ENCODE data around the gene MUC4. TPM values are rescaled to one million over a fixed set of nuclear protein-coding genes. Genes with fewer than 3 reads are reported as not detected.

MUC4 gene
- total and polyA plus RNA-seq, 2 experiments from 2014 or later = 1.3 TPM

DNA sequence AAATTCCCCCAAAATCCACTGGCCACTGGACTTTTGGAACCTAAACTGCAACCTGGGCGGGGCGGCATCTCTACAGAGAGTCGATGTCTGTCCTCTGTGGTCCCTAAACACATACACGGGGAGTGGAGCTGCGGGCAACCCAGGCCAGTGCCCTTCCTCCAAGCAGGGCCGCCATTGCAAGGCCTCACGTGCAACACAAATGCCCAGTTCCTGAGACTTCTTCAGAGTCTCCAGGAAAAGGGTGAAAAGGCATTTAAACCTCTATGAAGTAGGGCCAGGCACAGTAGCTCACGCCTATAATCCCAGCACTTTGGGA lies 4.9 kb downstream of the MUC4 start:
- 0 out of 2 replicates have a peak, but pooled peaks cover 5% of the 10 kb centered on the region for H3F3A ChIP-seq (replicated peaks; ENCODE audit: low read depth)
- no peaks in the 10 kb centered on the region for H4K20me1 ChIP-seq (replicated peaks; ENCODE audit: insufficient read depth)
- H3K36me3 Mint-ChIP-seq (ENCODE audit: low read depth) = peaks cover 2% of the 10 kb centered on the region; the same call in 2 of the 3 replicates
- H3K4me3 ChIP-seq = no peak overlapping the region
- no peak overlapping the region for H3K27ac Mint-ChIP-seq
- H3K27me3 Mint-ChIP-seq (ENCODE audit: insufficient read depth, low read depth, poor library complexity) = peaks cover 28% of the 10 kb centered on the region
- no peak for DNase-seq (ENCODE audit: low spot score)
- H3K4me1 ChIP-seq (ENCODE audit: insufficient read depth) = peaks cover 44% of the 10 kb centered on the region
- TF ChIP-seq ZNF114 (CRISPR knock-in tag; IDR thresholded peaks at IDR 0.05) = no peak
- TF ChIP-seq, protein P1, sequence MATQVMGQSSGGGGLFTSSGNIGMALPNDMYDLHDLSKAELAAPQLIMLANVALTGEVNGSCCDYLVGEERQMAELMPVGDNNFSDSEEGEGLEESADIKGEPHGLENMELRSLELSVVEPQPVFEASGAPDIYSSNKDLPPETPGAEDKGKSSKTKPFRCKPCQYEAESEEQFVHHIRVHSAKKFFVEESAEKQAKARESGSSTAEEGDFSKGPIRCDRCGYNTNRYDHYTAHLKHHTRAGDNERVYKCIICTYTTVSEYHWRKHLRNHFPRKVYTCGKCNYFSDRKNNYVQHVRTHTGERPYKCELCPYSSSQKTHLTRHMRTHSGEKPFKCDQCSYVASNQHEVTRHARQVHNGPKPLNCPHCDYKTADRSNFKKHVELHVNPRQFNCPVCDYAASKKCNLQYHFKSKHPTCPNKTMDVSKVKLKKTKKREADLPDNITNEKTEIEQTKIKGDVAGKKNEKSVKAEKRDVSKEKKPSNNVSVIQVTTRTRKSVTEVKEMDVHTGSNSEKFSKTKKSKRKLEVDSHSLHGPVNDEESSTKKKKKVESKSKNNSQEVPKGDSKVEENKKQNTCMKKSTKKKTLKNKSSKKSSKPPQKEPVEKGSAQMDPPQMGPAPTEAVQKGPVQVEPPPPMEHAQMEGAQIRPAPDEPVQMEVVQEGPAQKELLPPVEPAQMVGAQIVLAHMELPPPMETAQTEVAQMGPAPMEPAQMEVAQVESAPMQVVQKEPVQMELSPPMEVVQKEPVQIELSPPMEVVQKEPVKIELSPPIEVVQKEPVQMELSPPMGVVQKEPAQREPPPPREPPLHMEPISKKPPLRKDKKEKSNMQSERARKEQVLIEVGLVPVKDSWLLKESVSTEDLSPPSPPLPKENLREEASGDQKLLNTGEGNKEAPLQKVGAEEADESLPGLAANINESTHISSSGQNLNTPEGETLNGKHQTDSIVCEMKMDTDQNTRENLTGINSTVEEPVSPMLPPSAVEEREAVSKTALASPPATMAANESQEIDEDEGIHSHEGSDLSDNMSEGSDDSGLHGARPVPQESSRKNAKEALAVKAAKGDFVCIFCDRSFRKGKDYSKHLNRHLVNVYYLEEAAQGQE (IDR thresholded peaks at IDR 0.05; ENCODE audit: unreplicated experiment) = no peak
- TF ChIP-seq ZNF331 (CRISPR knock-in tag; IDR thresholded peaks at IDR 0.05; ENCODE audit: low read depth) = no peak; the same call in 1 of the 2 replicates
- TF ChIP-seq, protein P2, sequence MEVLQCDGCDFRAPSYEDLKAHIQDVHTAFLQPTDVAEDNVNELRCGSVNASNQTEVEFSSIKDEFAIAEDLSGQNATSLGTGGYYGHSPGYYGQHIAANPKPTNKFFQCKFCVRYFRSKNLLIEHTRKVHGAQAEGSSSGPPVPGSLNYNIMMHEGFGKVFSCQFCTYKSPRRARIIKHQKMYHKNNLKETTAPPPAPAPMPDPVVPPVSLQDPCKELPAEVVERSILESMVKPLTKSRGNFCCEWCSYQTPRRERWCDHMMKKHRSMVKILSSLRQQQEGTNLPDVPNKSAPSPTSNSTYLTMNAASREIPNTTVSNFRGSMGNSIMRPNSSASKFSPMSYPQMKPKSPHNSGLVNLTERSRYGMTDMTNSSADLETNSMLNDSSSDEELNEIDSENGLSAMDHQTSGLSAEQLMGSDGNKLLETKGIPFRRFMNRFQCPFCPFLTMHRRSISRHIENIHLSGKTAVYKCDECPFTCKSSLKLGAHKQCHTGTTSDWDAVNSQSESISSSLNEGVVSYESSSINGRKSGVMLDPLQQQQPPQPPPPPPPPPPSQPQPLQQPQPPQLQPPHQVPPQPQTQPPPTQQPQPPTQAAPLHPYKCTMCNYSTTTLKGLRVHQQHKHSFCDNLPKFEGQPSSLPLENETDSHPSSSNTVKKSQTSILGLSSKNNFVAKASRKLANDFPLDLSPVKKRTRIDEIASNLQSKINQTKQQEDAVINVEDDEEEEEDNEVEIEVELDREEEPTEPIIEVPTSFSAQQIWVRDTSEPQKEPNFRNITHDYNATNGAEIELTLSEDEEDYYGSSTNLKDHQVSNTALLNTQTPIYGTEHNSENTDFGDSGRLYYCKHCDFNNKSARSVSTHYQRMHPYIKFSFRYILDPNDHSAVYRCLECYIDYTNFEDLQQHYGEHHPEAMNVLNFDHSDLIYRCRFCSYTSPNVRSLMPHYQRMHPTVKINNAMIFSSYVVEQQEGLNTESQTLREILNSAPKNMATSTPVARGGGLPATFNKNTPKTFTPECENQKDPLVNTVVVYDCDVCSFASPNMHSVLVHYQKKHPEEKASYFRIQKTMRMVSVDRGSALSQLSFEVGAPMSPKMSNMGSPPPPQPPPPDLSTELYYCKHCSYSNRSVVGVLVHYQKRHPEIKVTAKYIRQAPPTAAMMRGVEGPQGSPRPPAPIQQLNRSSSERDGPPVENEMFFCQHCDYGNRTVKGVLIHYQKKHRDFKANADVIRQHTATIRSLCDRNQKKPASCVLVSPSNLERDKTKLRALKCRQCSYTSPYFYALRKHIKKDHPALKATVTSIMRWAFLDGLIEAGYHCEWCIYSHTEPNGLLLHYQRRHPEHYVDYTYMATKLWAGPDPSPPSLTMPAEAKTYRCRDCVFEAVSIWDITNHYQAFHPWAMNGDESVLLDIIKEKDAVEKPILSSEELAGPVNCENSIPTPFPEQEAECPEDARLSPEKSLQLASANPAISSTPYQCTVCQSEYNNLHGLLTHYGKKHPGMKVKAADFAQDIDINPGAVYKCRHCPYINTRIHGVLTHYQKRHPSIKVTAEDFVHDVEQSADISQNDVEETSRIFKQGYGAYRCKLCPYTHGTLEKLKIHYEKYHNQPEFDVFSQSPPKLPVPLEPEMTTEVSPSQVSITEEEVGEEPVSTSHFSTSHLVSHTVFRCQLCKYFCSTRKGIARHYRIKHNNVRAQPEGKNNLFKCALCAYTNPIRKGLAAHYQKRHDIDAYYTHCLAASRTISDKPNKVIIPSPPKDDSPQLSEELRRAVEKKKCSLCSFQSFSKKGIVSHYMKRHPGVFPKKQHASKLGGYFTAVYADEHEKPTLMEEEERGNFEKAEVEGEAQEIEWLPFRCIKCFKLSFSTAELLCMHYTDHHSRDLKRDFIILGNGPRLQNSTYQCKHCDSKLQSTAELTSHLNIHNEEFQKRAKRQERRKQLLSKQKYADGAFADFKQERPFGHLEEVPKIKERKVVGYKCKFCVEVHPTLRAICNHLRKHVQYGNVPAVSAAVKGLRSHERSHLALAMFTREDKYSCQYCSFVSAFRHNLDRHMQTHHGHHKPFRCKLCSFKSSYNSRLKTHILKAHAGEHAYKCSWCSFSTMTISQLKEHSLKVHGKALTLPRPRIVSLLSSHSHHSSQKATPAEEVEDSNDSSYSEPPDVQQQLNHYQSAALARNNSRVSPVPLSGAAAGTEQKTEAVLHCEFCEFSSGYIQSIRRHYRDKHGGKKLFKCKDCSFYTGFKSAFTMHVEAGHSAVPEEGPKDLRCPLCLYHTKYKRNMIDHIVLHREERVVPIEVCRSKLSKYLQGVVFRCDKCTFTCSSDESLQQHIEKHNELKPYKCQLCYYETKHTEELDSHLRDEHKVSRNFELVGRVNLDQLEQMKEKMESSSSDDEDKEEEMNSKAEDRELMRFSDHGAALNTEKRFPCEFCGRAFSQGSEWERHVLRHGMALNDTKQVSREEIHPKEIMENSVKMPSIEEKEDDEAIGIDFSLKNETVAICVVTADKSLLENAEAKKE (CRISPR knock-in tag; IDR thresholded peaks at IDR 0.05) = no peak
- no peak for TF ChIP-seq STAT1 (IDR thresholded peaks at IDR 0.05; ENCODE audit: unreplicated experiment)
- TF ChIP-seq EZH2 (IDR thresholded peaks at IDR 0.05; ENCODE audit: low read depth, unreplicated experiment) = no peak
- no peak for TF ChIP-seq EZH2phosphoT487 (IDR thresholded peaks at IDR 0.05; ENCODE audit: unreplicated experiment)
- TF ChIP-seq, protein P3, sequence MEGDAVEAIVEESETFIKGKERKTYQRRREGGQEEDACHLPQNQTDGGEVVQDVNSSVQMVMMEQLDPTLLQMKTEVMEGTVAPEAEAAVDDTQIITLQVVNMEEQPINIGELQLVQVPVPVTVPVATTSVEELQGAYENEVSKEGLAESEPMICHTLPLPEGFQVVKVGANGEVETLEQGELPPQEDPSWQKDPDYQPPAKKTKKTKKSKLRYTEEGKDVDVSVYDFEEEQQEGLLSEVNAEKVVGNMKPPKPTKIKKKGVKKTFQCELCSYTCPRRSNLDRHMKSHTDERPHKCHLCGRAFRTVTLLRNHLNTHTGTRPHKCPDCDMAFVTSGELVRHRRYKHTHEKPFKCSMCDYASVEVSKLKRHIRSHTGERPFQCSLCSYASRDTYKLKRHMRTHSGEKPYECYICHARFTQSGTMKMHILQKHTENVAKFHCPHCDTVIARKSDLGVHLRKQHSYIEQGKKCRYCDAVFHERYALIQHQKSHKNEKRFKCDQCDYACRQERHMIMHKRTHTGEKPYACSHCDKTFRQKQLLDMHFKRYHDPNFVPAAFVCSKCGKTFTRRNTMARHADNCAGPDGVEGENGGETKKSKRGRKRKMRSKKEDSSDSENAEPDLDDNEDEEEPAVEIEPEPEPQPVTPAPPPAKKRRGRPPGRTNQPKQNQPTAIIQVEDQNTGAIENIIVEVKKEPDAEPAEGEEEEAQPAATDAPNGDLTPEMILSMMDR (conservative IDR thresholded peaks at IDR 0.05; ENCODE audit: low read depth in 2 of 2) = no peak
- no peak for TF ChIP-seq NANOG (IDR thresholded peaks at IDR 0.05; ENCODE audit: borderline replicate concordance)
- TF ChIP-seq POLR2AphosphoS5 (IDR thresholded peaks at IDR 0.05; ENCODE audit: low read depth) = no peak
- no peak for TF ChIP-seq JUNB (IDR thresholded peaks at IDR 0.05; ENCODE audit: unreplicated experiment)
- H3K9me2 ChIP-seq (ENCODE audit: insufficient read depth) = no peaks in the 10 kb centered on the region
- no peak overlapping the region for H3K4me2 ChIP-seq
- no peaks in the 10 kb centered on the region for H3K27me3 ChIP-seq (ENCODE audit: insufficient read depth)
- H3K36me3 ChIP-seq (ENCODE audit: insufficient read depth) = no peaks in the 10 kb centered on the region
- no peaks in the 10 kb centered on the region; the same call in 2 of the 3 replicates for H3K9me3 Mint-ChIP-seq
- H3K27ac ChIP-seq (ENCODE audit: low read depth) = peak overlapping the region; percentile 46; the same call in 1 of the 2 replicates
- H3K79me2 ChIP-seq (replicated peaks; ENCODE audit: insufficient read depth) = no peaks in the 10 kb centered on the region
- no peak overlapping the region for H3K4me3 Mint-ChIP-seq
- H2AFZ ChIP-seq = no peak overlapping the region
- peaks cover 62% of the 10 kb centered on the region for H3K4me1 Mint-ChIP-seq
- no peak for ATAC-seq
